HTR-8/SVneo (cell line): ENCODE measurements around the gene ANKRD30A.
"Not testable (repeated sequence)": the region's sequence is repeated elsewhere in the genome, so short reads cannot be mapped to it uniquely, and the experiment has no call there.

ENCODE experiments used
- DNase-seq: peaks from one replicate; pipeline ENCODE4 v3.0.0; 2011; ENCODE audit warnings: low spot score, mixed read lengths; ENCODE audit not compliant: insufficient read length
- FAIRE-seq: peaks from 2 replicates; lab custom pipeline; 2011; peaks lifted over from hg19 to GRCh38; lab: Jason Lieb, UNC

The ANKRD30A gene

GRCh38 chr10:37125191-37125732 is at the start of gene ANKRD30A:
Gene ANKRD30A, plus strand, starts transcription at chr10:37125598. Its CDS starts 190 bp downstream, at chr10:37125788.
- FAIRE-seq (no peak), DNase-seq (no peak)

- FAIRE-seq, DNase-seq: not testable (repeated sequence)
These were observed 49.3 kb upstream of the ANKRD30A start for GRCh38 chr10:37076083-37076482.

- DNase-seq (no peak), FAIRE-seq (no peak)
These were observed 29.4 kb upstream of the ANKRD30A start for GRCh38 chr10:37095792-37096573.

GRCh38 chr10:37101261-37101660 is 24.1 kb upstream of the ANKRD30A start:
- FAIRE-seq (no peak), DNase-seq (no peak)

- no peak for FAIRE-seq
- DNase-seq: no peak
These were observed 16.4 kb upstream of the ANKRD30A start for GRCh38 chr10:37109000-37109399.

GRCh38 chr10:37124532-37124931 is 866 bp upstream of the ANKRD30A start:
- FAIRE-seq (no peak), DNase-seq (no peak)

- no peak for DNase-seq
- no peak for FAIRE-seq
These were observed 523 bp downstream of the ANKRD30A start for GRCh38 chr10:37125921-37126320.

GRCh38 chr10:37146443-37146842 is 21.0 kb downstream of the ANKRD30A start:
- no peak for DNase-seq
- FAIRE-seq: no peak

- FAIRE-seq, DNase-seq: not testable (repeated sequence)
These were observed 37.0 kb downstream of the ANKRD30A start for GRCh38 chr10:37162430-37162829.

- not testable (repeated sequence) for DNase-seq, FAIRE-seq
These were observed 46.5 kb downstream of the ANKRD30A start for GRCh38 chr10:37171945-37172344.

GRCh38 chr10:37178296-37178695 is 52.9 kb downstream of the ANKRD30A start:
- DNase-seq, FAIRE-seq: not testable (repeated sequence)

GRCh38 chr10:37182719-37183118 is 57.3 kb downstream of the ANKRD30A start:
- not testable (repeated sequence) for DNase-seq

GRCh38 chr10:37206132-37206531 is 80.7 kb downstream of the ANKRD30A start:
- no peak for FAIRE-seq

More at GRCh38 chr10:37182719-37183118, 57.3 kb downstream of the ANKRD30A start:
- FAIRE-seq: not testable (repeated sequence)

GRCh38 chr10:37220866-37221265 is 95.5 kb downstream of the ANKRD30A start:
- FAIRE-seq (no peak), DNase-seq (no peak)

More at GRCh38 chr10:37206132-37206531, 80.7 kb downstream of the ANKRD30A start:
- DNase-seq: no peak

GRCh38 chr10:37222046-37222445 is 96.6 kb downstream of the ANKRD30A start:
- FAIRE-seq (no peak), DNase-seq (no peak)

- no peak for FAIRE-seq
- DNase-seq: no peak
These were observed 99.8 kb downstream of the ANKRD30A start for GRCh38 chr10:37225163-37225562.

GRCh38 chr10:37226524-37226923 is 101.1 kb downstream of the ANKRD30A start:
- FAIRE-seq (no peak), DNase-seq (no peak)

- DNase-seq (no peak), FAIRE-seq (no peak)
These were observed 109.3 kb downstream of the ANKRD30A start for GRCh38 chr10:37234692-37235091.

- FAIRE-seq: no peak
- no peak for DNase-seq
These were observed 110.7 kb downstream of the ANKRD30A start for GRCh38 chr10:37236093-37236492.

- DNase-seq (no peak), FAIRE-seq (no peak)
These were observed 114.8 kb downstream of the ANKRD30A start for GRCh38 chr10:37240223-37240622.

GRCh38 chr10:37246637-37247036 is 121.2 kb downstream of the ANKRD30A start:
- FAIRE-seq (no peak), DNase-seq (no peak)
